AG04449 (cell line): Measurements from ENCODE around the gene AMN1.

Experiments used
- CTCF ChIA-PET: fragments of 350-600 bp; formaldehyde crosslinking; extraction: SDS; loops from one replicate; lab custom pipeline; 2021; ENCODE audit warnings: antibody characterized with exemption; lab: Yijun Ruan, JAX
- POLR2A ChIA-PET: fragments of 400-600, 350-600 bp; formaldehyde crosslinking; extraction: SDS; loops from one replicate; lab custom pipeline; 2020; ENCODE audit warnings: antibody characterized with exemption, inconsistent platforms; lab: Yijun Ruan, JAX
- DNase-seq: peaks from one replicate; pipeline ENCODE4 v3.0.0-alpha.2; 2010; ENCODE audit warnings: low read depth, low spot score
- H3K4me3 ChIP-seq: 2 replicates; pipeline ENCODE4 v1.5.1; 2011; ENCODE audit warnings: low read depth, mild to moderate bottlenecking, control low read depth, low read length
- TF ChIP-seq, protein P1 (sequence below): IDR thresholded peaks from one replicate; pipeline ENCODE4 v1.5.1; 2011; ENCODE audit warnings: mild to moderate bottlenecking, moderate library complexity, low read length, control low read depth, inconsistent platforms; ENCODE audit not compliant: insufficient read depth; ENCODE audit errors: missing control alignments

Gene AMN1

DNA sequence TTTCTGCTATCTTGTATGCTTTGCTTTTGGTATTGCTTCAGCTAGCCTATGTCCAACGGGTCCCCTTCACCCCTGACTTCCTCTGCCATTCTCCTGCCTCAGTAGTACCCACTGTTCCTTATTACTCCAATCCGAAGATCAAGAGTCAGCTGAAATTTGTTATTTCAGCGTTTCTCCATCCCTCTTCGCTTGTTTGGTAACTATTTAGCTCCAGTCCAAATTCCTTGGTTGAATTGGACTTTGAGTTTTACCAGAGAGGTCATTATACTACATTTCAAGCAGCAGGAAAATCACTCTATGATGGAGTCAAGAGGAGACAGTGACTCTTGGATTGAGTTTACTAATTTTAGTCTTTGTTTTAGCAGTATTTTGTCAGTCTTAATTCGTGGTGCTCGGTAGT is 64.8 kb downstream of the AMN1 start:
- POLR2A ChIA-PET: no interaction called here
- H3K4me3 ChIP-seq: no peak overlapping the region
- CTCF ChIA-PET: interaction anchor here (1.0 kb wide), 1 partner anchor 11 kb away, joined by 3 read pairs; no protein-coding TSS in a partner anchor
- no peak for DNase-seq
- TF ChIP-seq, protein P1, sequence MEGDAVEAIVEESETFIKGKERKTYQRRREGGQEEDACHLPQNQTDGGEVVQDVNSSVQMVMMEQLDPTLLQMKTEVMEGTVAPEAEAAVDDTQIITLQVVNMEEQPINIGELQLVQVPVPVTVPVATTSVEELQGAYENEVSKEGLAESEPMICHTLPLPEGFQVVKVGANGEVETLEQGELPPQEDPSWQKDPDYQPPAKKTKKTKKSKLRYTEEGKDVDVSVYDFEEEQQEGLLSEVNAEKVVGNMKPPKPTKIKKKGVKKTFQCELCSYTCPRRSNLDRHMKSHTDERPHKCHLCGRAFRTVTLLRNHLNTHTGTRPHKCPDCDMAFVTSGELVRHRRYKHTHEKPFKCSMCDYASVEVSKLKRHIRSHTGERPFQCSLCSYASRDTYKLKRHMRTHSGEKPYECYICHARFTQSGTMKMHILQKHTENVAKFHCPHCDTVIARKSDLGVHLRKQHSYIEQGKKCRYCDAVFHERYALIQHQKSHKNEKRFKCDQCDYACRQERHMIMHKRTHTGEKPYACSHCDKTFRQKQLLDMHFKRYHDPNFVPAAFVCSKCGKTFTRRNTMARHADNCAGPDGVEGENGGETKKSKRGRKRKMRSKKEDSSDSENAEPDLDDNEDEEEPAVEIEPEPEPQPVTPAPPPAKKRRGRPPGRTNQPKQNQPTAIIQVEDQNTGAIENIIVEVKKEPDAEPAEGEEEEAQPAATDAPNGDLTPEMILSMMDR: no peak

DNA sequence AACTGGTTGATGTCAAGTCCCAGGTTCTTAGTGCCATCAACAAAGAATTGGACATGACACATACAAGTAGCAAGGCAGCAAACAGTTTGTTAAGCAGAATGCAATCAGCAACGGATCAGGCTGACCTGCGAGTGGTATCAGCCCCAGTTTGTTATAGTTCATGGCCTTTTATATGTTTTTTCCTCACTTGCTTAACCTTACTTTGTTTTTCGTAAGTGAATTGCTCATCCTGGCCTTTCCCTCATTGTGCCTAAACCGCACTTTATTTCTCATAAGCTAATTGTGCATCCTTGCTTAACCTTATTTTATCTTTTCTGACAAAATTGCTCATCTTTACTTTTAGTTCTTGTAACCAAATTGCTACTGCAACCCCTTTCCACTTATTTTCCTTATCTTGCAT is 65.2 kb downstream of the AMN1 start:
- CTCF ChIA-PET: interaction anchor here (1.0 kb wide), 1 partner anchor 11 kb away, joined by 3 read pairs; no protein-coding TSS in a partner anchor
- DNase-seq: no peak
- POLR2A ChIA-PET: no interaction called here
- H3K4me3 ChIP-seq: no peak overlapping the region
- TF ChIP-seq, protein P1: no peak

DNA sequence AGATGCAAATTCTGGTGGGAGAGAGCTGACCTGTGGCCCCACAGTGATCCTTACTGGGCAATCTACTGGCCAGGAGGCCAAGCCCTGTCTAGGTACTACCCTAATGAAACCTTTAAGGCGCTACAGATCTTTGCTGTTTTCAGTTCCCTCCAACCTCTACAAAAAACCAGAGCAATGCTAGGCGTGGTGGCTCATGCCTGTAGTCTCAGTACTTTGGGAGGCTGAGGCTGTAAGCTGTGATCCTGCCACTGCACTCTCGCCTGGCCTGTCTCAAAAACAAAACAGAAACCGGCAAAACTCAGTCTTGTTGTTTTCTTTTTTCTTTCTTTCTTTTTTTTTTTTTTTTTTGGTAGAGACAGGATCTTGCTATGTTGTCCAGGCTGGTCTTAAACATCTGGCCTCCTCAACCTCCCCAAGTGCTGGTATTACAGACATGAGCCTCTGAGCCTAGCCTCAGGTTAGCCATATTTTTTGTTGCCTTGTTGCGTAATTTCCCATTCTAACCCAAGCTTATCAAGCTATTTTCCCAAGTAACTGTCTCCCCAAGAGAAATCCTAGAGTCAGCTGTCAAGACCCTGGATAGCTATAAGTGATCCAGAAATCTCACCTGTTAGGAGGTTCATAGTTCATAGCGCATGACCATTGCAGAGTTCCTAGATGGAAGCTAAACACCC is 66.5 kb downstream of the AMN1 start:
- ChIA-PET POLR2A (no interaction called here), CTCF (interaction anchor here (0.6 to 2.5 kb wide), 3 partner anchors 9 to 259 kb away, joined by 3 to 10 read pairs (median 3); no protein-coding TSS in a partner anchor)

DNA sequence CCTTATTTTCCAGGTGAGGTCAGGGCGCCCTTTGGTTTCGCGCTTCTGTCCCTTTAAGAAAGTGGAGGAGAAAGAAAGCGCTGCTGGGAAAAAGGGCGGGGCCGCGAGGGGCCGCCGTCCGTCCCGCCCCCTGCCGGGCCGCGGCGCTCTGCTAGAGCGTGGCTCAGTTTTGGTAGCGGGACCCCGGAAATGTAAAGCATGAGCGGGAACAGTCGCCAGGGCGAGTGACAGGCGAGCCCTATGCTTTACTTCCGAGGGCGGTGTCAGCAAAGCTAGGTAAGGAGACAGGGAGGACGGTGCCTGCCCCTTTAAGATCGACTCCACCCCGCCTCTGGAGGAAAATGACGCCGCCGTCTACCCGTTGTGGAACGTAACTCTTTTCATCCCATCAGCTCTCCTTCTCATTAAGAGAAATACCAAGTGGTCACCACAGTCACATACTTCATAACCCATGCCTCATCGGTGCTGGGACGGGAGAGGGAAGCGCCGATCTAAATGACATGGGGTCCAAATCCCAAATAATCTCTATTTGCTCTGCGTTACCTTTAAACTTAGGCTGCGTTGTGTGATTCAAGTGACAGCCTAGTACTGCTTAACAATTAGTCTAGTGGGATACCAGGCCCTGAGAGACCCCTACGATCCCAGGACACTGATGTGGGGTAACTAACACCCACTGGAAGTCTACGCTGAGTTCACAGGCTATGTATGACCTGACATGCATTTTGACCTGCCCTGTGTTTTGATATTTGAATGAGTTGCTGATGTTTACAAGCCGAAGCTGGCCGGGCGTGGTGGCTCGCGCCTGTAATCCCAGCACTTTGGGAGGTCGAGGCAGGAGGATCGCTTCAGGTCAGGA is 69.5 kb downstream of the AMN1 start, which contains the start of gene ETFBKMT:
TSS of gene ETFBKMT (plus strand) at position 602 of the 856 bp plus-strand sequence. CDS start 2,266 bp downstream, outside the sequence.
- ChIA-PET CTCF (interaction anchor here (0.7 to 1.9 kb wide), 3 partner anchors 14 to 401 kb away, joined by 3 to 4 read pairs (median 4); no protein-coding TSS in a partner anchor), POLR2A (interaction anchor here (0.6 kb wide), 1 partner anchor 300 kb away, joined by 3 read pairs; the partner anchor contains the start of gene RESF1)
- no peak for DNase-seq
- peak within 1 kb of the TSS; percentile 87 for H3K4me3 ChIP-seq
- TF ChIP-seq, protein P1: peak; percentile 20

More for the DNA sequence above, 66.5 kb downstream of the AMN1 start:
- DNase-seq: no peak
- H3K4me3 ChIP-seq: no peak overlapping the region
- TF ChIP-seq, protein P1: no peak

DNA sequence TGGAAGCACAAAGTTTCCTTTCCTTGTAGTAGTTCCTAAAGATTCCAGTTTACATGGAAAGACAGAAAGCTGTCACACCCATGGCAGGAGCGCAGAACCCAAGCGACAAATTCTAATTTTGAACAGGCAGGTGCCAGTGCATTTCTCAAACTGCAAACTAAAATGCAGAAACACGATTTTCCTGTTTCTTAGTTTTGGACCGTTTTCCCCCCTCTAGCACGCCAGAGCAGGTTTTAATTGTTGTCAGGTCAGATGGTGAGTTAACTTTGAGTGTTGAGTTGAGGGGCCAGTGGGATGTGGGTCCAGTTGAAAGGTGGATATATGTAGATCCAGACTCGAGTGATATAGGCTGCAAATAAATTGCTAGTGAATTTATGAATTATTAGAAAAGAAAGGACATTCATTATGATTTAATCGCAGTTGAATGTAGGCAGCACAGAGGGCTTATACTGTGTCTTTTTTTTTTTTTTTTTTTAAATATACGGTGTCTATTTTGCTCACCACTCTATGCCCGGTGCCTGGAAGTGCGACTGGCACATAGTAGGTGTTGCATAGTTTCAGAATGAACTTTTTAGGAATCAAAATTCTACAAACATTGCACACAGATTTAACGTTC is 70.2 kb downstream of the AMN1 start:
- POLR2A ChIA-PET: interaction anchor here (0.6 kb wide), 1 partner anchor 301 kb away, joined by 3 read pairs; the partner anchor contains the start of gene RESF1
- CTCF ChIA-PET: interaction anchor here (0.9 to 1.9 kb wide), 3 partner anchors 378 to 402 kb away, joined by 3 to 4 read pairs (median 4); no protein-coding TSS in a partner anchor
- peak overlapping the region; percentile 87 for H3K4me3 ChIP-seq
- TF ChIP-seq, protein P1: no peak
- DNase-seq: no peak
